Astrocyte (in vitro differentiated cells and primary cell): ENCODE data around the gene COQ9.

Experiments
- EZH2 ChIP-seq: IDR thresholded peaks from 2 replicates; pipeline ENCODE4 v1.6.1; 2012; ENCODE audit warnings: mild to moderate bottlenecking, low read length, inconsistent platforms; ENCODE audit not compliant: insufficient read depth
- TF ChIP-seq, protein P1 (sequence below): IDR thresholded peaks from 2 replicates; pipeline ENCODE4 v1.5.1; 2011; ENCODE audit warnings: low read depth, mild to moderate bottlenecking, inconsistent platforms, low read length, moderate library complexity; ENCODE audit not compliant: insufficient read depth

DNA sequence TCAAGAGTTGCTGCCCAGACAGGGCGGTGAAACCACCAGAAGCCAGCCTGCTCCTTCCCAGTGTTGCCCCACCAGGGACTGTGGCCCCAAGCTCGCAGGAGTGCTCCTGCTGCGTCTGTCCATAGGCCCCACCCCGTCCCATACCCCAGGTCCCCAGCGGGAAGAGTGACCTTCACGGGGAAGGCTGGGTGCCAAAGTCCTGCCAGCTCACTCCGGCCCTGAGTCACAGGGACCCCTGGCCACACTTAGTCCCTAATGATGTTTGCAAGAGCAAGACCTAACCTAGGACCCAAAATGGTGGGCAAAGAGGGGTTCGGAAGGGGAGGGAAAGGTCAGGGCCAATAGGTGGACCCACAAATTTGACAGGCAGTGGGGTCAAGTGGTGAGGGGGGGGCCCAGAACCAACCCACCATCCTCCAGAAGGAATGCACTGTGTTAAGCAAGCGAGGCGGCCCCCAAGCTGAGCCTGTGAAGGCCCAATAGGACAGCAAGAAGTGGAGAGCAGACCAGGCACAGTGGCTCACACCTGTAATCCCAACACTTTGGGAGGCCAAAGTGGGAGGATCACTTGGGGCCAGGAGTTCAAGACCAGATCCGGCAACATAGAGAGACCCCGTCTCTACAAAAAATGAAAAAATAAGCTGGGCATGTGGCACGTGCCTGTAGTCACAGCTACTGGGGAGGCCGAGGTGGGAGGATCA lies 35.7 kb downstream of the COQ9 start:
- TF ChIP-seq, protein P1, sequence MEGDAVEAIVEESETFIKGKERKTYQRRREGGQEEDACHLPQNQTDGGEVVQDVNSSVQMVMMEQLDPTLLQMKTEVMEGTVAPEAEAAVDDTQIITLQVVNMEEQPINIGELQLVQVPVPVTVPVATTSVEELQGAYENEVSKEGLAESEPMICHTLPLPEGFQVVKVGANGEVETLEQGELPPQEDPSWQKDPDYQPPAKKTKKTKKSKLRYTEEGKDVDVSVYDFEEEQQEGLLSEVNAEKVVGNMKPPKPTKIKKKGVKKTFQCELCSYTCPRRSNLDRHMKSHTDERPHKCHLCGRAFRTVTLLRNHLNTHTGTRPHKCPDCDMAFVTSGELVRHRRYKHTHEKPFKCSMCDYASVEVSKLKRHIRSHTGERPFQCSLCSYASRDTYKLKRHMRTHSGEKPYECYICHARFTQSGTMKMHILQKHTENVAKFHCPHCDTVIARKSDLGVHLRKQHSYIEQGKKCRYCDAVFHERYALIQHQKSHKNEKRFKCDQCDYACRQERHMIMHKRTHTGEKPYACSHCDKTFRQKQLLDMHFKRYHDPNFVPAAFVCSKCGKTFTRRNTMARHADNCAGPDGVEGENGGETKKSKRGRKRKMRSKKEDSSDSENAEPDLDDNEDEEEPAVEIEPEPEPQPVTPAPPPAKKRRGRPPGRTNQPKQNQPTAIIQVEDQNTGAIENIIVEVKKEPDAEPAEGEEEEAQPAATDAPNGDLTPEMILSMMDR = no peak
- no peak for TF ChIP-seq EZH2
